Stimulated activated naive CD8-positive, alpha-beta T cell treated with anti-CD3 and anti-CD28 coated beads, Interleukin-15, Interleukin-2, amounts not matched to agents 100 ng/mL and 50 ng/mL, for 24 hours (primary cell): Measurements from ENCODE around the gene NOC2L.
"Not testable (repeated sequence)": the region's sequence is repeated elsewhere in the genome, so short reads cannot be mapped to it uniquely, and the experiment has no call there.

Experiments
- H3K27ac Mint-ChIP-seq: one replicate; pipeline ENCODE4 v1.8.0; 2021; ENCODE audit warnings: mild to moderate bottlenecking, mixed read lengths
- H3K27me3 Mint-ChIP-seq: one replicate; pipeline ENCODE4 v1.8.0; 2021; ENCODE audit warnings: mixed read lengths
- H3K36me3 Mint-ChIP-seq: one replicate; pipeline ENCODE4 v1.8.0; 2021; ENCODE audit warnings: low read depth, mixed read lengths
- H3K4me1 Mint-ChIP-seq: one replicate; pipeline ENCODE4 v1.8.0; 2021; ENCODE audit warnings: low read depth, mixed read lengths
- H3K4me3 Mint-ChIP-seq: one replicate; pipeline ENCODE4 v1.8.0; 2021; ENCODE audit warnings: mild to moderate bottlenecking, mixed read lengths
- H3K9me3 Mint-ChIP-seq: one replicate; pipeline ENCODE4 v1.8.0; 2021; ENCODE audit warnings: mixed read lengths

Gene NOC2L

DNA sequence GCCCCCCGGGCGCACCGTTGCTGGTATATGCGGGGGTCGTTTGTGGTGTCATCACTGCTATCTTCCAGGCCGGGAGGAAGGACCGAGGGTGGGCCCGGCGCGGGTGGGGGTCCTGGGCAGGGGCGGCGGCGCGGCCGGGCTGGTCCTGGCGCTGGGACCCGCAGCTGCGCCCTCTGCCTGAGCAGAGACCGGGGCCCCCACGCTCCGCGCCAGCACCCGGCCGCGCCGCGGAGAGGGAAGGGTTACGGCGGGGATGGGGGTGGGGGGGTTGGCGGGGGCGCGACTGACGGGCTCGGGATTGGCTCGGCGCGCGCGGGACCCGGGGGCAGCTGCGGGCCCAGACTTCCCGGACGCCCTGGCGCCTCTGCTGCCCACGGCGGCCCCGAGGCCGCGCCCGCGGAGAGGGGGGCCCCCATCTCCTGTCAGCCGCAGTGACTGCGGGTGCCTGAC is 49.2 kb downstream of the NOC2L start:
- Mint-ChIP-seq H3K27ac (no peak overlapping the region), H3K4me3 (no peak overlapping the region), H3K9me3 (no peaks in the 10 kb centered on the region), H3K36me3 (peaks cover 6% of the 10 kb centered on the region), H3K27me3 (peaks cover 49% of the 10 kb centered on the region), H3K4me1 (peaks cover 5% of the 10 kb centered on the region)

GRCh38 chr1:908661-909060 is 50.4 kb downstream of the NOC2L start:
- H3K4me1 Mint-ChIP-seq, result peaks cover 5% of the 10 kb centered on the region
- no peak overlapping the region for H3K27ac Mint-ChIP-seq
- H3K4me3 Mint-ChIP-seq, result no peak overlapping the region
- H3K36me3 Mint-ChIP-seq, result peaks cover 6% of the 10 kb centered on the region
- H3K9me3 Mint-ChIP-seq, result no peaks in the 10 kb centered on the region
- peaks cover 49% of the 10 kb centered on the region for H3K27me3 Mint-ChIP-seq

- H3K4me1 Mint-ChIP-seq, result peaks cover 5% of the 10 kb centered on the region
- H3K27ac Mint-ChIP-seq, result no peak overlapping the region
- peaks cover 6% of the 10 kb centered on the region for H3K36me3 Mint-ChIP-seq
- H3K27me3 Mint-ChIP-seq, result peaks cover 53% of the 10 kb centered on the region
- no peaks in the 10 kb centered on the region for H3K9me3 Mint-ChIP-seq
- H3K4me3 Mint-ChIP-seq, result no peak overlapping the region
Measured at GRCh38 chr1:907611-908451, 51.2 kb downstream of the NOC2L start.

DNA sequence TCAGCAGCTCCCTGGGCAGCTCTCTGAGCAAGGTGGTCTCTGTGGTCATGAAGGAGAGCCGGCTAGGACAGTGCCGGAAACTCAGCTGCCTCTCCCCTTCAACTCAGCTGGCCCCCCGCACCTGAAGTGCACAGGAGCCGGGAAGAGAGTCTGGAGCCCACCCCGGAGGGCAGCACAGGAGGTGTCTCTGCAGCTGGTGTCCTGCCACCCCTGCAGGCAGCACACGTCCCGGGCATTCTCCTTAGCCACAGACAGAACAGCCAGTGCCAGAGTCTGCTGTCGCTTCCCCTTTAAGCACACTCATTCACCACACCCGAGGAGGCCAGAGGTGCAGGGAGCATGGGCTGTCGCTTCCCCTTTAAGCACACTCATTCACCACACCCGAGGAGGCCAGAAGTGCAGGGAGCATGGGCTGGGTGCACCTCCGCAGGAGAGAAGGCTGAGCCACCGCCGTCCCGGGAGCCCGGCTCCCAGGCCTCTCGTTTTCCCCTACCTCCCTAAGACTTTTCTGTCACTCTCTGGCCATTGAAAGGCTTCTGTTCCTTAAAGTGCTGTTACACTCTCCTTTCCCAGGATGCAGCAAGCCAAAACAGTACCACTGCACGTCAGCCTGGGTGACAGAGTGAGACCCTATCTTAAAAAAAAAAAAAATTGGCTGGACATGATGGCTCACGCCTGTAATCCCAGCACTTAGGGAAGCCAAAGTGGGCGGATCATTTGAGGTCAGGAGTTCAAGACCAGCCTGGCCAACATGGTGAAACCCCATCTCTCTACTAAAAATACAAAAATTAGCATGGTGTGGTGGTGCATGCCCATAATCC is 52.2 kb downstream of the NOC2L start:
- Mint-ChIP-seq H3K36me3 (peaks cover 6% of the 10 kb centered on the region), H3K27me3 (peaks cover 48% of the 10 kb centered on the region), H3K4me1 (peaks cover 5% of the 10 kb centered on the region), H3K9me3 (no peaks in the 10 kb centered on the region), H3K27ac (no peak overlapping the region), H3K4me3 (no peak overlapping the region)

DNA sequence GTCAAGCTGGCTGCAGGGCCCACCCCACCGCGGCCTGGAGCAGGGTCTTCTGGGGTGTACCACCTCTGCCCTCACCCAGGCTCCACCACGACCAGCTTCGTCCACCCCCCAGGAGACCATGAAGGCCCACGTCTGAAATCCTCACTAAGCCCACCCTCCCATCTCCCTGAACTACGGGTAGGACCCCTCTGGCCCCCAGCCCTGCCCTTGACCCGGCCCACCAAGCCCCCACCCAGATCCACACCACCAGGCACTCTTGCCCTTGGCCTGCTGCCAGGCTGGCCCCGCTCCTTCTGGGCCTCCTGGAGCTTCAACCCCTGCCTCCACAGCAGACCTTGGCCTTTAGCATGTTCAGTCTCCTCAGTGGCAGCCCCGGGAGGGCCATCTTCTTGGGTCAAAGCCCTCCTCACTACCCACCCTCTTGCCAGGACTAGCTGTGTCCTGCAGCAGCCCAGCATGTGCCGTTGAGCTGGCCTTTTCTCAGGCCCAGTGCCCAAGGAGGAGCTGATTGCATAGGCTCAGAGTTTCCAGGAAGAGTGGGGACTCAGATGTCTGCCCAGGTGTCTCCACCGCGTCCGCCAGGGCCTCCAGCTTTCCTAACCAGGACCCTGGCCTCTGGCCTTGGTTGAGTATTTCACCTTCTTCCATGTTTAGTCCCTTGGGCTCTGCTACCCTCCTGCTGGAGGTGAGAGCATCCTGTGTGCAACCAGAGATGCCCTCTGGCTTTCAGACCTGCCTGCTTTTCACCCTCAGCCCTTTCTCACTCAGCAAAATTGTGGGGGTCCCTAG is 53.1 kb downstream of the NOC2L start:
- Mint-ChIP-seq H3K9me3 (no peaks in the 10 kb centered on the region), H3K36me3 (peaks cover 6% of the 10 kb centered on the region), H3K27ac (no peak overlapping the region), H3K27me3 (peaks cover 49% of the 10 kb centered on the region), H3K4me3 (no peak overlapping the region), H3K4me1 (peaks cover 5% of the 10 kb centered on the region)

DNA sequence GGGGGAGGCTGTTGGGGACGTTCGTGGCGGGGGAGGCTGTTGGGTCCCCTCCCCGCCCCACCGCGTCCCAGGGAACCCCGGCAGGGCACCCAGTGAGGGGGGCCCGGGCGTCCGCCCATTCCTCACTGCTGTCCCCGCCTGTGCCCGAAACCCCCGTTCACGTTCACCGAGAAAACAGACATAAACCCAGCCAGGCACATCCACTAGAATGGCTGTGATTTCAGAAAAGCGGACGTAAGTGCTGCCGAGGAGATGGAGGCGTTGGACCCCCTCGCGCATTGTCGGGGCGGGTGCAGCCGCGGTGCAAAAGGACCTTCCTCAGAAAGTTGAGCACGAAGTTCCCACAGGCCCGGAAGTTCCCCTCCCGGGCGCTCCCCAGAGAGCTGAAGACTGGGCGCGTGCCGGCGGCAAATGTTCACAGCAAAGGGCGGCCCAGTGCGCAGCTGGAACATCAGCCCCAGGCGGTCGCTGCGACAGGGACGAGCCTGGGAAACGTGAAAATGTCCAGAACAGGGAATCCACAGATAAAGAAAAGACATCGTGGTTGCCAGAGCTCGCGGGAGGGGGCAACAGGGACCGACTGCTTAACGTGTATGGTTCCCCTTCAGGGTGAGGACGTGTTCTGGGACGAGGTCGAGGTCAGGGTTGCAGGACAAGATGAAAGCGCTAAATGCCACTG is 53.8 kb downstream of the NOC2L start:
- H3K36me3 Mint-ChIP-seq, result peaks cover 6% of the 10 kb centered on the region
- H3K4me1 Mint-ChIP-seq, result peaks cover 5% of the 10 kb centered on the region
- H3K4me3 Mint-ChIP-seq, result peak overlapping the region; percentile 60
- peaks cover 52% of the 10 kb centered on the region for H3K27me3 Mint-ChIP-seq
- H3K9me3 Mint-ChIP-seq, result no peaks in the 10 kb centered on the region
- H3K27ac Mint-ChIP-seq, result no peak overlapping the region

DNA sequence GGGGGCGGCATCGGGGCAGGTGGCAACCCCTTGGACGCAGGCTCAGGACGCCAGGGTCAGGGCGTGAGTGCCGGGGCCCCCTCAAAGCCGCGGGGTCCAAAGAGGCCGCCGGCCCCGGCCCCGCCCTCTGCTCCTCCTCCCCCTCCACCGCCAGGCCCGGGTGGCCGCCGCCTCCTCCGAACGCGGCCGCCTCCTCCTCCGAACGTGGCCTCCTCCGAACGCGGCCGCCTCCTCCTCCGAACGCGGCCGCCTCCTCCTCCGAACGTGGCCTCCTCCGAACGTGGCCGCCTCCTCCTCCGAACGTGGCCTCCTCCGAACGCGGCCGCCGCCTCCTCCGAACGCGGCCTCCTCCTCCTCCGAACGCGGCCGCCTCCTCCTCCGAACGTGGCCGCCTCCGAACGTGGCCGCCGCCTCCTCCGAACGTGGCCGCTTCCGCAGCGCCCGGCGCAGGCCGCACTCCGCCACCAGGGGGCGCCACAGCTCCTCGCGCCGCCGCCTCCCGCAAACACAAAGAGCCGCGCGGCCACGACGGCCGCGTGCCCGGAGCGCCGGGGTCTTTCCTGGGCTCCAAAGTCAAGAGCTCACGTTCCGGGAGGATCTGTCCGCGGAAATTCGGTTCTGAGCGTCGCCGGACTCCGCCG is 54.6 kb downstream of the NOC2L start:
- Mint-ChIP-seq H3K4me3 (peak overlapping the region; percentile 45), H3K4me1 (peaks cover 5% of the 10 kb centered on the region), H3K27me3 (peaks cover 56% of the 10 kb centered on the region), H3K36me3 (peaks cover 6% of the 10 kb centered on the region), H3K27ac (no peak overlapping the region), H3K9me3 (no peaks in the 10 kb centered on the region)

DNA sequence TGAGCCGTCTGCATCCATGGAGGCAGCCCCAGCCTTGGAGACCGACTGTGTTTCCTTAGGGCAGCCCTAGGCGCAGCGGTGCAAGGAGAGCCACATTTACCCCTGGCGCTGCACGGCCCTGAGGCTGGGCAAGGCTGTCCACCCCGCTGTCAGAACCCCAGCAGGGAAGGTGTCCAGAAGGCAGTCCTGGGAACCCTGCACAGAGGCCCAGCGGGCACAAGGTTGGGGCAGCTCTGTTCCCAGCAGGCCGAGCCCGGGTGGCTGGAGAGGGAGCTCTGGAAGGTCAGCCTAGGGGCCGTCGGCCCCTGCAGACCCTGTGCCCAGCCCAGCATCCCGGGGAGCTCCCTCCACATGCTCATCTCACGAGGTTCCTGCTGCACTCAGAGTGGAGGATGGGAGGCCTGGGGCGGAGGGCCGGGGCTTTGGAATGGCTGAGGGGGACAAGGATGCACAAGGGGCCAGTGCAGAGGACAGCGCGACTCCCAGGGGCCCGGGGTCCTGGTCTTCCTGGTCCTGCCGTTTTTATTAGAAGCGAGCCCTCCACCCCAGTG is 55.3 kb downstream of the NOC2L start:
- peaks cover 5% of the 10 kb centered on the region for H3K4me1 Mint-ChIP-seq
- peaks cover 6% of the 10 kb centered on the region for H3K36me3 Mint-ChIP-seq
- no peak overlapping the region for H3K4me3 Mint-ChIP-seq
- H3K27ac Mint-ChIP-seq, result no peak overlapping the region
- H3K27me3 Mint-ChIP-seq, result peaks cover 58% of the 10 kb centered on the region
- no peaks in the 10 kb centered on the region for H3K9me3 Mint-ChIP-seq

DNA sequence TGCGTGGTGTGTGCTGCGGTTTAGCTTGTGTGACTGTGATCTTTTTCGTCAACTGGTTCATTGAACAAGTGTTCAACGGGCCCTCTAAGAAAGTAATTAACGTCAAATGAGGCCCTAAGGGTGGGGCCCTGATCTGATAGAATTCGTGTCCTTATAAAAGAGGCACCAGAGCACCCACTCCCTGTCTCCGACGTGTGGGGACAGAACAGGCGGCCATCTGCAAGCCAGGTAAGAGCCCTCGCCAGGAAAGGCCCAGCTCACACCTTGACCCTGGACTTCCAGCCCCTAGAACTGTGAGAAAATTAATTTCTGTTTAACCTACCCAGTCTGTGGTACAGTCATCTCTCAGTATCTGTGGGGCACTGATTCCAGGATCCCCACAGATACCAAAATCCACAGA is 55.8 kb downstream of the NOC2L start:
- peaks cover 5% of the 10 kb centered on the region for H3K9me3 Mint-ChIP-seq
- H3K27me3 Mint-ChIP-seq, result peaks cover 62% of the 10 kb centered on the region
- H3K4me1 Mint-ChIP-seq, result peaks cover 10% of the 10 kb centered on the region
- peaks cover 5% of the 10 kb centered on the region for H3K36me3 Mint-ChIP-seq
- H3K4me3 Mint-ChIP-seq, result no peak overlapping the region
- H3K27ac Mint-ChIP-seq, result no peak overlapping the region

- Mint-ChIP-seq H3K9me3 (peaks cover 8% of the 10 kb centered on the region), H3K4me3 (no peak overlapping the region), H3K4me1 (peaks cover 15% of the 10 kb centered on the region), H3K36me3 (peaks cover 4% of the 10 kb centered on the region), H3K27me3 (peaks cover 62% of the 10 kb centered on the region), H3K27ac (no peak overlapping the region)
Measured at GRCh38 chr1:902802-903201, 56.3 kb downstream of the NOC2L start.

- Mint-ChIP-seq H3K27me3 (peaks cover 64% of the 10 kb centered on the region), H3K4me1 (peaks cover 15% of the 10 kb centered on the region), H3K36me3 (peaks cover 5% of the 10 kb centered on the region), H3K9me3 (peaks cover 8% of the 10 kb centered on the region), H3K27ac (no peak overlapping the region), H3K4me3 (no peak overlapping the region)
Measured at GRCh38 chr1:901108-901859, 57.8 kb downstream of the NOC2L start.

DNA sequence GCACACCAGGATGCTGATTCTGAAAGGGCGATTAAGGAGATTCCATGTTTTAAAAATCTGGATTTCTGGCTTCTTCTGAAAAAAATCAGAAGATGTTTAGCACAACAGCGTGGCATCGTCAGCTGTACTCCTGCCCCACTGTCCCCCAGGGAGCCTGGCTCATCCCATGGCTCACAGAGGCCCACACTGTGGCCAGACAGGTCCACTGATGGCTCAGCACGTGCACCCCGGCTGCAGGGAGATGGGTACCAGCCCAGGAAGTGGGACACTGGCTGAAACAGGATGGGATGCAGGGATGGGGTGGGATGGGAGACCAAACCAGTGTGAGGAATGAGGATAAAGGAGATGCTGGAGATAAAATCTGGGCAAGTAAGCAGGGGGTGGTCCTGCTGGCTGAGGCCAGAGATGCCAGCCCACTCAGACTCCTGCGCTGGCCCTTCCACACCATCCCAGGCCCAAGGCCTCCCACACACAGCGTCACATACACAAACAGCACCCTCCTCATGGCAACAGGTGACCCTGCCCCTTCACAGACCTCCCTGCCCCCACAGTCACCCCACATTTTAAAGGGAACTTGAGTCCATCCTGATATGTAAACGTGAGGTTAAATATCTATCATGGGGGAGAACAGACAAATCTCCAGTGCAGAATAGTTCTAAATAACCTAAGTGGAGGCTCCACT is 59.3 kb downstream of the NOC2L start:
- H3K4me1 Mint-ChIP-seq, result peaks cover 10% of the 10 kb centered on the region
- H3K9me3 Mint-ChIP-seq, result peaks cover 8% of the 10 kb centered on the region
- H3K4me3 Mint-ChIP-seq, result no peak overlapping the region
- H3K27me3 Mint-ChIP-seq, result peaks cover 63% of the 10 kb centered on the region
- peaks cover 5% of the 10 kb centered on the region for H3K36me3 Mint-ChIP-seq
- no peak overlapping the region for H3K27ac Mint-ChIP-seq

DNA sequence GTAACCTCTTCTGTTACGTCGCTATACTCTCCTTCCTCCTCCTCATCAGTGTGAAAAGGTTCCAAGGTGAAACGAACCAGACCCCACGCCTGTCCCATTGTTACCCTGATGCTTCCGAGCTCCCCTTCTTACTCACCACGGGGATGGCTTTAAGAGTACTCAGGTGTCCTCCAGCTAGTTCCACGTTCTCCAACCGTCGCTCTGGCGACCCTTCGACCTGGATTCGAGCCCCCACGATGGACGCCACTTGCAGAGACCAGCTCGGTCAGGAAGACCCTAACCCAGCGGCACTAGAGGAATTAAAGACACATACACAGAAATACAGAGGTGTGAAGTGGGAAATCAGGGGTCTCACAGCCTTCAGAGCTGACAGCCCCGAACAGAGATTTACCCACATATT is 61.1 kb downstream of the NOC2L start:
- Mint-ChIP-seq H3K4me1 (peaks cover 10% of the 10 kb centered on the region), H3K27me3 (peaks cover 71% of the 10 kb centered on the region)
- not testable (repeated sequence) for H3K27ac Mint-ChIP-seq, H3K4me3 Mint-ChIP-seq, H3K9me3 Mint-ChIP-seq, H3K36me3 Mint-ChIP-seq
